Measurements from ENCODE around the gene CENPU.

Gene CENPU

GRCh38 chr4:184756399-184756798, 22.5 kb upstream of the CENPU start:
- ChIA-PET POLR2A (no interaction called here), CTCF (no interaction called here)
- no peak overlapping the region for H3K27ac ChIP-seq (ENCODE audit: extremely low read depth, low read depth, low read length)
- no peak overlapping the region for H3K4me3 ChIP-seq (ENCODE audit: low read depth, low read length)
- peaks cover 0 to 39% of the 10 kb centered on the region in 2 experiments; a peak in 2 of 3 replicates for H3K36me3 ChIP-seq (ENCODE audit: control insufficient read depth in 2 of 2, insufficient read depth in 1 of 2, low read length in 2 of 2)
- no peaks in the 10 kb centered on the region for H3K4me1 ChIP-seq (ENCODE audit: control insufficient read depth, insufficient read depth, low read length)
- TF ChIP-seq BCL11A (tag by site-specific recombination; IDR thresholded peaks at IDR 0.05; ENCODE audit: low read depth): no peak
- H3K9me3 ChIP-seq (ENCODE audit: control insufficient read depth, insufficient read depth, low read depth, low read length): no peaks in the 10 kb centered on the region

GRCh38 chr4:184755278-184755677, 21.4 kb upstream of the CENPU start:
- POLR2A ChIA-PET: no interaction called here
- Histone ChIP-seq H3K36me3 (ENCODE audit: control insufficient read depth in 2 of 2, insufficient read depth in 1 of 2, low read length in 2 of 2) (peaks cover 0 to 31% of the 10 kb centered on the region in 2 experiments; a peak in 2 of 3 replicates), H3K4me1 (ENCODE audit: control insufficient read depth, insufficient read depth, low read length) (no peaks in the 10 kb centered on the region), H3K27ac (ENCODE audit: extremely low read depth, low read depth, low read length) (no peak overlapping the region), H3K4me3 (ENCODE audit: low read depth, low read length) (no peak overlapping the region), H3K9me3 (ENCODE audit: control insufficient read depth, insufficient read depth, low read depth, low read length) (no peaks in the 10 kb centered on the region)
- CTCF ChIA-PET: no interaction called here
- no peak for TF ChIP-seq ZNF214 (tag by site-specific recombination; IDR thresholded peaks at IDR 0.05; ENCODE audit: borderline replicate concordance)
- TF ChIP-seq GLI2 (tag by site-specific recombination; IDR thresholded peaks at IDR 0.05; ENCODE audit: borderline replicate concordance, low read depth): no peak
- no peak for TF ChIP-seq ZNF140 (tag by site-specific recombination; IDR thresholded peaks at IDR 0.05)
- TF ChIP-seq ZBTB6 (tag by site-specific recombination; IDR thresholded peaks at IDR 0.05): no peak
- no peak for TF ChIP-seq ZNF585B (tag by site-specific recombination; IDR thresholded peaks at IDR 0.05)
- no peak for TF ChIP-seq ZNF23 (tag by site-specific recombination; IDR thresholded peaks at IDR 0.05; ENCODE audit: borderline replicate concordance)
- TF ChIP-seq CTCF (tag by site-specific recombination; IDR thresholded peaks at IDR 0.05): no peak
- TF ChIP-seq ZNF266 (tag by site-specific recombination; IDR thresholded peaks at IDR 0.05; ENCODE audit: low read depth): no peak
- TF ChIP-seq ZNF510 (tag by site-specific recombination; IDR thresholded peaks at IDR 0.05; ENCODE audit: insufficient replicate concordance): no peak
- no peak for TF ChIP-seq BCL6B (tag by site-specific recombination; IDR thresholded peaks at IDR 0.05)
- no peak for TF ChIP-seq RBAK (tag by site-specific recombination; IDR thresholded peaks at IDR 0.05)
- TF ChIP-seq ZNF501 (tag by site-specific recombination; IDR thresholded peaks at IDR 0.05): no peak
- no peak for TF ChIP-seq ZBTB20 (tag by site-specific recombination; IDR thresholded peaks at IDR 0.05)

GRCh38 chr4:184752496-184753275, 18.8 kb upstream of the CENPU start:
- CTCF ChIA-PET: no interaction called here
- no peaks in the 10 kb centered on the region for H3K4me1 ChIP-seq (ENCODE audit: control insufficient read depth, insufficient read depth, low read length)
- POLR2A ChIA-PET: no interaction called here
- TF ChIP-seq ZNF571 (tag by site-specific recombination; IDR thresholded peaks at IDR 0.05) (no peak), ZNF747 (tag by site-specific recombination; IDR thresholded peaks at IDR 0.05) (no peak), ZFP69B (tag by site-specific recombination; IDR thresholded peaks at IDR 0.05) (no peak), ZNF112 (tag by site-specific recombination; IDR thresholded peaks at IDR 0.05) (no peak), PBX3 (CRISPR knock-in tag; IDR thresholded peaks at IDR 0.05) (no peak), KLF7 (tag by site-specific recombination; IDR thresholded peaks at IDR 0.05; ENCODE audit: borderline replicate concordance) (no peak), ZNF394 (tag by site-specific recombination; IDR thresholded peaks at IDR 0.05; ENCODE audit: borderline replicate concordance) (no peak), FEZF1 (tag by site-specific recombination; IDR thresholded peaks at IDR 0.05) (no peak), BCL6B (tag by site-specific recombination; IDR thresholded peaks at IDR 0.05) (no peak), WT1 (tag by site-specific recombination; IDR thresholded peaks at IDR 0.05) (no peak)

More at GRCh38 chr4:184752496-184753275, 18.8 kb upstream of the CENPU start:
- H3K9me3 ChIP-seq (ENCODE audit: control insufficient read depth, insufficient read depth, low read depth, low read length): no peaks in the 10 kb centered on the region
- H3K27ac ChIP-seq (ENCODE audit: extremely low read depth, low read depth, low read length): no peak overlapping the region
- H3K36me3 ChIP-seq (ENCODE audit: control insufficient read depth in 2 of 2, insufficient read depth in 1 of 2, low read length in 2 of 2): peaks cover 0 to 21% of the 10 kb centered on the region in 2 experiments; a peak in 1 of 3 replicates
- no peak overlapping the region for H3K4me3 ChIP-seq (ENCODE audit: low read depth, low read length)

All from HEK293 (cell line).